ENCODE results near the gene C1QA. TPM values are rescaled to one million over a fixed set of nuclear protein-coding genes. Genes with fewer than 3 reads are reported as not detected.

The C1QA gene
- total RNA-seq, 3 donors from 2014 or later: 55.7 to 355 (median 104) TPM

DNA sequence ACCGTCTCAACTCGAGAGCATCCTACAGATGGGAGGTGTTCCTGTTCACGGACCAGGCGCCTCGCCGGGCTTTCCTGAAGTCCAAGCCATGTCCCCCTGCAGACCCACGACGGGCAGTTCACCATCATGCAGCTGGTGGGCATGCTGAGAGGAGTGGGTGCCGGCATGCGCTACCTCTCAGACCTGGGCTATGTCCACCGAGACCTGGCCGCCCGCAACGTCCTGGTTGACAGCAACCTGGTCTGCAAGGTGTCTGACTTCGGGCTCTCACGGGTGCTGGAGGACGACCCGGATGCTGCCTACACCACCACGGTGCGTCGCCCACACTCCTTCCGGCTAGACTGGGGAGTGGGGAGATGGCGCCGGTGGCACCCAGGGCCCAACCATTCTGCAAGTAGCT is 37.7 kb upstream of the C1QA start:
- TF ChIP-seq POLR2A (IDR thresholded peaks at IDR 0.05) (no peak), POLR2AphosphoS5 (IDR thresholded peaks at IDR 0.05) (no peak)
- TF ChIP-seq, protein P1, sequence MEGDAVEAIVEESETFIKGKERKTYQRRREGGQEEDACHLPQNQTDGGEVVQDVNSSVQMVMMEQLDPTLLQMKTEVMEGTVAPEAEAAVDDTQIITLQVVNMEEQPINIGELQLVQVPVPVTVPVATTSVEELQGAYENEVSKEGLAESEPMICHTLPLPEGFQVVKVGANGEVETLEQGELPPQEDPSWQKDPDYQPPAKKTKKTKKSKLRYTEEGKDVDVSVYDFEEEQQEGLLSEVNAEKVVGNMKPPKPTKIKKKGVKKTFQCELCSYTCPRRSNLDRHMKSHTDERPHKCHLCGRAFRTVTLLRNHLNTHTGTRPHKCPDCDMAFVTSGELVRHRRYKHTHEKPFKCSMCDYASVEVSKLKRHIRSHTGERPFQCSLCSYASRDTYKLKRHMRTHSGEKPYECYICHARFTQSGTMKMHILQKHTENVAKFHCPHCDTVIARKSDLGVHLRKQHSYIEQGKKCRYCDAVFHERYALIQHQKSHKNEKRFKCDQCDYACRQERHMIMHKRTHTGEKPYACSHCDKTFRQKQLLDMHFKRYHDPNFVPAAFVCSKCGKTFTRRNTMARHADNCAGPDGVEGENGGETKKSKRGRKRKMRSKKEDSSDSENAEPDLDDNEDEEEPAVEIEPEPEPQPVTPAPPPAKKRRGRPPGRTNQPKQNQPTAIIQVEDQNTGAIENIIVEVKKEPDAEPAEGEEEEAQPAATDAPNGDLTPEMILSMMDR (IDR thresholded peaks at IDR 0.05): no peak
- peaks cover 0 to 60% of the 10 kb centered on the region in 2 donors for H3K27me3 ChIP-seq
- H3K4me1 ChIP-seq: no peaks in the 10 kb centered on the region
- H3K4me3 ChIP-seq: no peak overlapping the region
- no peaks in the 10 kb centered on the region for H3K9me3 ChIP-seq
- intact Hi-C loops (cut with DNase I; ENCODE audit: low total_unique reads): no loop called here
- H3K36me3 ChIP-seq: no peaks in the 10 kb centered on the region
- no peak for DNase-seq (ENCODE audit: low spot score in 2 of 2)
- H3K27ac ChIP-seq: no peak overlapping the region

DNA sequence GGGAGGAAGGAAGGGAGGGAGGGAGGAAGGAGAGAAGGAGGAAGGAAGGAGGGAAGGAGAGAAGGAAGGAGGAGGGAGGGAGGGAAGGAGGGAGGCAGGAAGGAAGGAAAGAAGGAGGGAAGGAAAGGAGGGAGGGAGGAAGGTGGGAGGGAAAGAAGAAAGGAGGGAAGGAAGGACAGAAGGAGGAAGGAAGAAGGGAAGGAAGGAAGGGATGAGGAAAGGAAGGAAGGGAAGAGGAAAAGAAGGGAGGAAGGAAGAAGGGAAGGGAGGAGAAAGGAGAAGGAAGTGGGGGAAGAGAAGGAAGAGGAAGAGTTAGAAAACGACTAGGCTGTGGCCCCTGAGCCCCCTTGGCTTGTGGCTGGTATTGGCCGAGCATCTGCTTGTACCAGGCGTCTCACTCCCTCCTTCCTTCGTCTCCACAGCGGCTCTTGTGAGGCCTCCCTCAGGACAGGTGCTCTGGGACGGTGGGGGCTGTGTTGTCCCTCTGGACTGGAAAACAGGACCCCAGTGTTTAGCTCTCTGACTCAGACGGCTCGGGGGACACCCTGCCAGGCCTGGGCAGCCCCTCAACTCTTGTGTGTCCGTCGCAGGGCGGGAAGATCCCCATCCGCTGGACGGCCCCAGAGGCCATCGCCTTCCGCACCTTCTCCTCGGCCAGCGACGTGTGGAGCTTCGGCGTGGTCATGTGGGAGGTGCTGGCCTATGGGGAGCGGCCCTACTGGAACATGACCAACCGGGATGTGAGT is 36.2 kb upstream of the C1QA start:
- H3K27ac ChIP-seq: no peak overlapping the region
- no peaks in the 10 kb centered on the region for H3K4me1 ChIP-seq
- TF ChIP-seq, protein P1 (IDR thresholded peaks at IDR 0.05): no peak
- TF ChIP-seq POLR2A (IDR thresholded peaks at IDR 0.05) (no peak), POLR2AphosphoS5 (IDR thresholded peaks at IDR 0.05) (no peak)
- intact Hi-C loops (cut with DNase I; ENCODE audit: low total_unique reads): no loop called here
- peaks cover 0 to 60% of the 10 kb centered on the region in 2 donors for H3K27me3 ChIP-seq
- H3K36me3 ChIP-seq: no peaks in the 10 kb centered on the region
- no peaks in the 10 kb centered on the region for H3K9me3 ChIP-seq
- no peak for DNase-seq (ENCODE audit: low spot score in 2 of 2)
- H3K4me3 ChIP-seq: no peak overlapping the region

DNA sequence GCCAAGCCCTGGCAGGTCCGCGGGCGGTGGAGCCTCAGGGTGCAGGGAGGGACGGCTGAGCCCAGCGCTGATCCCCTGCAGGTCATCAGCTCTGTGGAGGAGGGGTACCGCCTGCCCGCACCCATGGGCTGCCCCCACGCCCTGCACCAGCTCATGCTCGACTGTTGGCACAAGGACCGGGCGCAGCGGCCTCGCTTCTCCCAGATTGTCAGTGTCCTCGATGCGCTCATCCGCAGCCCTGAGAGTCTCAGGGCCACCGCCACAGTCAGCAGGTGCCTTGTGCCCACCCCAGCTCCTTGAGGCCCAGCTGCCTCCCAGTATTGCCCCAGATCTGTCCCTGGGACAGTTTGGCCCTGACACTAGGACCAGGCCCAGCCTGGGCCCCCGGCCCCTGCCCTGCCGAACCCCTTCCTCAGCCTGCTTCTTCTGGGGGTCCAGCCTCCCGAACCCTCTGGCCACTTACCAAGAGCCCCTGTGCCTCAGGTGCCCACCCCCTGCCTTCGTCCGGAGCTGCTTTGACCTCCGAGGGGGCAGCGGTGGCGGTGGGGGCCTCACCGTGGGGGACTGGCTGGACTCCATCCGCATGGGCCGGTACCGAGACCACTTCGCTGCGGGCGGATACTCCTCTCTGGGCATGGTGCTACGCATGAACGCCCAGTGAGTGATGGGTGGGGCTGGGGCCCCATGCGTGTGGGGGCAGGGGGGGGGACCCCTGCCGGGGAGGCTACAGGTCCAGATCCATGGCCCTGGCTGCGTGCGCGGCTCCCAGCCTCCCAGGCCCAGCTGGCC is 35.4 kb upstream of the C1QA start:
- Histone ChIP-seq H3K4me3 (no peak overlapping the region), H3K9me3 (no peaks in the 10 kb centered on the region), H3K27me3 (peaks cover 0 to 60% of the 10 kb centered on the region in 2 donors), H3K36me3 (no peaks in the 10 kb centered on the region), H3K4me1 (no peaks in the 10 kb centered on the region), H3K27ac (no peak overlapping the region)
- TF ChIP-seq POLR2A (IDR thresholded peaks at IDR 0.05): no peak
- TF ChIP-seq POLR2AphosphoS5 (IDR thresholded peaks at IDR 0.05): no peak
- TF ChIP-seq, protein P1 (IDR thresholded peaks at IDR 0.05): no peak
- intact Hi-C loops (cut with DNase I; ENCODE audit: low total_unique reads): no loop called here
- DNase-seq (ENCODE audit: low spot score in 2 of 2): no peak

DNA sequence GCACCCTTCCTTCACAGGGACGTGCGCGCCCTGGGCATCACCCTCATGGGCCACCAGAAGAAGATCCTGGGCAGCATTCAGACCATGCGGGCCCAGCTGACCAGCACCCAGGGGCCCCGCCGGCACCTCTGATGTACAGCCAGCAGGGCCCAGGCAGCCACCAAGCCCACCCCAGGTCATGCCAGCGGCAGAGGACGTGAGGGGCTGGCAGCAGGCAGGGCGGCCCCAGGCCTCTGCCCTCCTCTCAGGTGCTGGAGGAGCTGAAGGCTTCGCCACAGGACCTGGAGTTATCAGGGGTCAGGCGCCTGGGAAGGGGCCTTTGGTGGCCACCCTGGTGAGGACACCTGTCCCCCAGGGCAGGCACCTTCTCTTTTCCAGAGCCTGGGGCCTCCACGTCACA is 34.8 kb upstream of the C1QA start:
- TF ChIP-seq POLR2AphosphoS5 (IDR thresholded peaks at IDR 0.05) (no peak), POLR2A (IDR thresholded peaks at IDR 0.05) (no peak)
- TF ChIP-seq, protein P1 (IDR thresholded peaks at IDR 0.05): no peak
- H3K4me3 ChIP-seq: no peak overlapping the region
- intact Hi-C loops (cut with DNase I; ENCODE audit: low total_unique reads): no loop called here
- H3K27me3 ChIP-seq: peaks cover 0 to 65% of the 10 kb centered on the region in 2 donors
- no peaks in the 10 kb centered on the region for H3K36me3 ChIP-seq
- no peak for DNase-seq (ENCODE audit: low spot score in 2 of 2)
- no peaks in the 10 kb centered on the region for H3K9me3 ChIP-seq
- H3K27ac ChIP-seq: no peak overlapping the region
- no peaks in the 10 kb centered on the region for H3K4me1 ChIP-seq

Measured in breast epithelium (tissue), 4 donors.